ENCODE data around the gene KLF13.
A peak's percentile ranks its signal among the peaks of the same experiment; 100 is the strongest.

Gene KLF13

DNA sequence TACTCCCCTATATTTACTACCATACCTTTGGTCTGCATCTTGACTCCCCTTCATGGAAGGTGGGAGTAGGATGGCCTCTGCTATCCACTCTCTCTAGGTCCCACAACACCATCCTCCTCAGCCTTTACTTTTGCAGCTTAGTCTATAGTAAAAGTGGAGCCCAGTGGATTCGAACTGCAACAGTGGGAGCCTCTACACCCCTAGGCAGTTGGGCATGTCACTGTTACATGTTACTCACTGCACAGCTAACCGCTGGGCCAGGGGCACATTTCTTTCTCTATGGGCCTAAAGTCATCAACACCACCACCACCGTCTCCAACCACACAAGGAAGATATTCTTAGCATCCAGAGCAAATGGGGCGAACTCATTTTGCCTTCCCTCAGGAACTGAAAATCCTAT, 62.9 kb downstream of the KLF13 start:
- DNase-seq = no peak

DNA sequence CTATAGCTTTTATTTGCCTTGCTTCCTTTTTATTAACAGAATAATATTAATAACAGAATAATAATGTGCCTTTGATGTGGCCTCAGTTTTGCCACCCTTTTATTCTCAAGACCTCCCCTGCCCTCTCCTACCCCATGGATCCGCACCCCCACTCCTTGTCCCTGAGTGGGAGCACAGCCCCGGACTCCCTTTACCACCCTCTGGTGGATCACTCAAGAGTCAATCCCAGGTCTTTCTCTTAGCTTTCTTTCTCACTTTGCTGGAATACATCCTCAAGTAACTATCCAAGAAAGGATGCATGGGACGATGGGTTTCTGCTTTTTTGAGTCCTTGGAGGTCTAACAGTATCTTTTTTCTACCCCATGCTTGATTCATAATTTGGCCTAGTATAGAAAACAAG, 63.4 kb downstream of the KLF13 start:
- no peak for DNase-seq

DNA sequence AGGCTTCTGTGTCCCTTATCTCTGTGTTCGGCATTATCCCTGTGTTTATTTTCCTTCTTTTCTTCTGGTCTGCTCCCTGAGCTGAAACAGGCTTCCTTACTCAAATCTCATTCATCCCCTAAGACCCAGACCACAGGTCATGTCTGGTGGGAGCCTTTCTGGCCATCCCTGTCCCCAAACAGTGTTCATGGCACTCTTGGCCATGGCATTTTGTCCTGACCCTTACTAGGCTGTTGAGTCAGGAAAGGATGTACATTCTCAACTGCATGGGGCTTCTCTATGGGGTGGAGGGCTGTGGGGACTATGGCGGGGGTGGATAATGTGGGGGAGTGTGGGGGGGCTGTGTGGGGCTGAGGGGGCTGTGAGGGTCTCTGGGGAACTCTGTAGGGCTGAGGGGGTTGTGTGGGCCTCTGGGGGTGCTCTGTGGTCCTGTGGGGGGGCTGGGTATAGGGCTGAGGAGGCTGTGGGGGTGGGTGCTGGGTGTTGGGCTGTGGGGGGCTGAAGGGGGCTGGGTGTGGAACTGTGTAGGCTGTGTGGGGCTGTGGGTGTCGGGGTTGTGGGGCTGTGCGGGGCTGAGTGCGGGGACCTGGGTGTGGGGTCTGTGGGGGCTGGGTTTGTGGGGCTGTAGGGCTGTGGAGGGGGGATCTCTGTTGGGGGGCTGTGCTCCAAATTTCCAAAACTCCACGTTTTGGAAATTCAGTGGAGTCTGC, 64.3 kb downstream of the KLF13 start:
- no peak for DNase-seq

DNA sequence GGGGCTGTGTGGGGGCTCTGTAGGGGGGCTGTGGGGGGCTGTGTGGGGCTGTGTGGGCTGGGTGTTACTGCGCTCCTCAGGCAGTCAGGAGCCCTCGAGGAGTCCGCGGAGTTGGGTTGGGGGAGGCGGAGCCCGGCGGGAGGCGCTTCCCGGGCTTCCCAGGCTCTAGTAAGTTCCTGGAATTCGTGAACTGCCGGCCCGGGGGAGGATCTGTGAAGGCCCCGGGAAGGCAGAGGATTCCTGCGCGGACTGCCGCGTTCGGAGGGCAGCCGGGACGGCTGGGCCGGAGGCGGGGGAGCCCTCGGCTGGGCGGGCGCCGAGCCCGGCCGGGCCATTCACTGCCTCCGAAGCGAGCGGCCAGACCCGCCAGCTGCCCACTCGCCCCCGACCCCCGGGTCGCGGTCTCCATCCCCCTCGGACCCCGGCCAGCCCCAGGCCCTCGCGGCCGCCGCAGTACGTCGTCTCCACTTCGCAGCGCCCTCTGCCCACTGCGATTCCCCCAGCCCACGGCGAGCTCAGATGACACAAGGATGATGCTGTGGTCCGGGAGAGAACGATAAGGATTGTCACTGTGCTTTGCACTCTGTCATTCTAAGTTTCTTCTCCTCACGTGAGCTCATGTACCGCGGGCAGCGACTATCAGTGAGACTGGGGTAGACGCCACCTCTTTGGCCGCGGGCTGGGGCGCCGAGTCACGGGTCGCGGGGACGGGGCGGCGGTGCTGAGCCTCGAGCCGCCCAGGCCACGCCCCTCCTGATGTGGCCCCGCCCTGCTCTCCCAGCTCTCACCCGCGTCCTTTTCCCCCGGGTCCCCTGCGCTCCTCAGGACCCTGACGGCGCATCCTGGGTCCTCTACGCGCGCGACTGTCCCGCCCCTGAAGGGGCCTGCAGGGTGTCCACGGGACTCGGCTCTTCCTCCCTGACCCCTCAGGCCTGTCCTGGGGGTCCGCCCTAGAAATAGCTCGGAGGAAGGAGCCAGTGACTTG, 65.3 kb downstream of the KLF13 start:
- peak; percentile 93 for DNase-seq

DNA sequence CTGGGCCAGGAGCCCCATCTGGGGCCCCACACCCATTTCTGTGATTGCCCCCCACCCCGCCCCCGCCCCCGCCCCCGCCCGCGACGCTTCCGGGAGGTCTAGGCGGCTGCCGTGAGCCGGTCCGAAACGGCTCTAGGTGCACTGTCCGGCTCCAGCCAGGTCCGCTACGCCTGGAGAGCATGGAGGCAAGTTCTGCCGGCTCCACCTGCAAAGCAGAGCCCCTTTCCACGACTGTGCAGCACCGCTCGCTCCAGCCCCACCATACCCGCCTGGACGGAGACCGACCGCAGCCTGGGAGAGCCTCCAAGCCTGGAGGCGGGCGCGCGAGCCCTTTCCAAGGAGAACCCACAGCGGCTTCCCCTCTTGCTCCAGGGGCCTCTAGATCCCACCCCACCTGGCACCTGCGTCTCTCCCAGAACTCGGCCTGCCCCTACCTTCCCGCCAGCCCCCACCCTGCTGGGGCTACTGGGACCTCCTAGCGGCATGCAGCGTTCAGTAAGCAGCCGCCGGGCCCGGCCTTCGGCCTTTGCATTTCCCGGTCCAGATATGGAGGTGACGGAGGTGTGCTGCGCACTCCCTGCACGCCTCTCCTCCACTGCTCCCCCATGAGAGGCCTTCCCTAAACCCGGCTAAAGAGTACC, 66.2 kb downstream of the KLF13 start:
- peak; percentile 37 for DNase-seq

DNA sequence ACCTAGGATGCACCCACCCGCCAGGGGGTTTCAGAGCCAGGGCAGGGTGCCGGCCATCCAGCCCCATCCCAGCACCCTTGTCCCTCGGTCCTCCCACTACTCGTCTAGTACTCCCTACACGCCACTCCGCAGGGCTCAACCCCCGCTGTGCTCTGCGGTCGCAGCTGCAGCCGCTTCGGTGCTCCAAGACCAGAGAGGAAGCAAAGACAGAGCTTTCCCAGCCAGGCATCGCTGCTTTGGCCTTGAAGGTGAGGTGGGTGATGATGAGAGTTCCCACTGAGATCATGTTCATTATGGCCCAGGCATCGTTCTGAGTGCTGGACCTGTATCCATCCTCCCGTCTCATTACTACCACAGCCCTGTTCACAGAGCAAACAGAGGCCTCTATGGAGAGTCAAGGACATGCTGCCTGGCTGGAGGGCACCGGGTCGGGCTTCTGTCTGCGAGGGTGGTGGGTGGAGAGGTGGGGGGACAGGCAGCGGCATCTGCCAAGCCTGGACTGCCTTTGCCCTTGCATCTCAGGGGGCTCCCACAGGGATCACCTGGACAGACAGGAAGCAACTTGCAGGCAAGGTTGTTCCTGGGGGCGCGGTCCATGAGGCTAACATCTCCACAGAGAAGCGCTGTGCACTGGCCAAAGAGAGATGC, 66.9 kb downstream of the KLF13 start:
- DNase-seq = peak; percentile 38

DNA sequence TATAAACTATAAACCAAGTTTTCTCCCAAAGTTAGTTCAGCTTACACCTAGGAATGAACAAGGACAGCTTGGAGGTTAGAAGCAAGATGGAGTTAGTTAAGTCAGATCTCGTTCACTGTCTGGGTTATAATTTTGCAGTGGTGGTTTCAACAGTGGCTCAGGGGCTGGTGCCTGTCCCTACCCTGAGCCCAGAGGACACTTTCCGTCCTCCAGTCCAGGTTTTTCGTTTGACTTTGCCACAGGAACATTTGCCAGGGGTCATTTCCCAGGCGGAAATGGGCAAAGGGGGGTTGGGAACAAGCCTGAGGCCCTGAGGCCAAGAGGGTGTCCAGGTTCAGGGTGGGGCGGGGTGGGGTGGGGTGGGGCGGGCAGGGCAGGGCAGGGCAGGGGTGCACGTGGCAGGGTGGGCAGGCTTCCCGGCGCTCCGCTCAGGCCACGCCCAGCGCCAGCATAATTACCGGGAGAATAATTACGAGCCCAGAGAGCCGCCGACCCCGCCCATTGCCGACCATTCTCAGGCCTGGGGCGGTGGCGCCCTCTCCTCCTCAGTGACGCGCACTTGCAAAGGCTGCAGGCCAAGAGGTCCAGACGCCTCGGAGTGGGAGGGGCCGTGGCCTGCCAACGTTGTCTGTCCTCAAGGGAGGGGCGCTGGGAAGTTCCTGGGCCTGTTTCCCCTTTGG, 70.4 kb downstream of the KLF13 start:
- no peak for DNase-seq

DNA sequence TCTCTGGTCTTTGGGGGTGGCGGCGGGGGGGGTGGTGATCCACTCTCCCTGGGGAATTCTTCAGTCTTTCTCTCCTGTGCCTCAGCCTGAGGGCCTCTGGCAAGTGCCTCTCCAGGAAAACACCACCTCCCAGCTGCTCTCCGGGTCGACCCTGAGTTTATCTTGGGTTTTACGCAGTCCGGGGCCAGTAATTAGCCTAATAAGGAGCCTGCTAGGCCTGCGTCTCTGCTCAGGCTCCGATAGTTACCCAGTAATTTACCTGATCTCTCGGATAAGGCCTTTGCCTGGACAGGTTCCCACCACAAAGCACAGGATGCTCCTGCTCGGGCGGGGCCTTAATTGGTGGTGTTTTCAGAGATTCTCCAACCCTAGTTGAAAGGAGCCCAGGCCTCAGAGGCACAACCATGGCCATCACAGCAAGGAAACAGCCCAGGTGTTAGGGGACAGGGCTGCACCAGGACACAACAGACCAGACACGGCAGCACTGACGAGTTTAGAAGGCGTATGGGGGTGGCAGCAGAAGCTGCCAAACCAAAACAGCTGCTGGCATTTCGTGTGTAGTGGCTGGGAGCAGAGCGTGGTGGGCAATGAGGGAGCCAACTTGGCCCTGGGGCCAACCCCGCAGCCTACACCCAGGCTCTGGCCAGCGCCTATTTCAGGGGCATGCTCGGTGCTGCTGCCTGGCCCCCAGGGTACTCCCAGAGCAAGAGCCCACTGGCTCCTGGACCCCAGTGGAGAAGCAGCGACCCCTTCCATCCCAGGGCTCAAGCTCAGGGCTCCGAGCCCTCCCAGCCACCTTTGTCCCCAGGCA, 71.4 kb downstream of the KLF13 start:
- DNase-seq = no peak

DNA sequence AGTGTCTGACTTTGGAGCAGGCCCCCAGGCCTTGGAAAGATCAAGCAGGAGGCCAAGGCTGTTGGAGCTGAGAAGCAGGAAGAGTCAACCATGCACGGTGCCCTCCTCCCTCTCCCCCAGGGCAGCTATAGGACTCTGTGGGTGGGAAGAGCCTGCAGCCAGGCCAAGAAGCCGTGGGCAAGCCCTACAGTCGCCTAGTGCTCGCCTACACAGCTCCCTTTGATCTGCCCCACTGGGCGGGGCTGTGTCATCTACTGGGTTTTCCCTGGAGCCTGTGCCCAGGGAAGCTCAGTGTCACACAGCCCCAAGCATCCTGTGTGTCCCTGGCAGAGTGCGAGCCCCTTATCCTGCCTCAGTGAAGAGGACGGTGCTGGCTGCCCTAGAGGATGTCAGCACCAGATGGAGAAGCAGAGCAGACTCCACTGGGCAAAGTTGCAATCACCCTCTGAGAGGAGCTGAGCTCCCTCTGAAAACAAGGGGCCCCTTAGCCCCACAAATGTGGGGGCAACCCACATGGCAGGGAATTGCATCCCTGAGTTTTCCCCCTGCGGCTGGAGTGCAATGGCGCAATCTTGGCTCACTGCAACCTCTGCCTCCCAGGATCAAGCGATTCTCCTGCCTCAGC, 72.2 kb downstream of the KLF13 start:
- DNase-seq = peak; percentile 34

DNA sequence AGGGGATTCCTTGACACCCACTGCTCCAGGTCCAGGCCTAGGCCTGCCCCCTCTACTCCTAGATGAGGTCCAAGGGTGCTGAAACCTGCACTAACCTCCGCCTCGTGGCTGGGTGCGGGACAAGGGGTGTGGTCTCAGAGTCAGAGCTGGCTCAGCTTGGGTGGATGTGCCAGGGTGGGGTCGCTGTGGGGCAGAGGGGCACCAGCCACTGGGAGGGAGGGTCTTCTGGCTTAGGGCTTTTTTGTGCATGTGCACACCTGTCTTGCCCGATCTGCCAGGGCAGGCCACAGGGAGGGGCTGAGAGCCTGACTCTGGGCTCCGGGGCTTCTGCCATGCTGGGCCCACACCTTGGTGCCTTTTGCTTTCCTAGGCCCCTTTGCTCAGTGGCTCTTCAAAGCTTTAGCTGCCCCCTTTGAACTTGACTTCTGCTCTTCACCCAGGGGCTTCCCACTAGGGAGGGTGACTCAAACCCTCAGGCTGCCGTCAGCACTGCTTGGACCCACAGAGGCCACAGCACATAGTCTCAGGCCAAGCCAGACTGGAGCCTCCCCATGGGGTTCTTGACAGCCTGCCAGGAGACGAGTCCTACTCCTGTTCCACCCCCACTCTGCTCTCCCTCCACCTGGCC, 73.0 kb downstream of the KLF13 start:
- DNase-seq = no peak

DNA sequence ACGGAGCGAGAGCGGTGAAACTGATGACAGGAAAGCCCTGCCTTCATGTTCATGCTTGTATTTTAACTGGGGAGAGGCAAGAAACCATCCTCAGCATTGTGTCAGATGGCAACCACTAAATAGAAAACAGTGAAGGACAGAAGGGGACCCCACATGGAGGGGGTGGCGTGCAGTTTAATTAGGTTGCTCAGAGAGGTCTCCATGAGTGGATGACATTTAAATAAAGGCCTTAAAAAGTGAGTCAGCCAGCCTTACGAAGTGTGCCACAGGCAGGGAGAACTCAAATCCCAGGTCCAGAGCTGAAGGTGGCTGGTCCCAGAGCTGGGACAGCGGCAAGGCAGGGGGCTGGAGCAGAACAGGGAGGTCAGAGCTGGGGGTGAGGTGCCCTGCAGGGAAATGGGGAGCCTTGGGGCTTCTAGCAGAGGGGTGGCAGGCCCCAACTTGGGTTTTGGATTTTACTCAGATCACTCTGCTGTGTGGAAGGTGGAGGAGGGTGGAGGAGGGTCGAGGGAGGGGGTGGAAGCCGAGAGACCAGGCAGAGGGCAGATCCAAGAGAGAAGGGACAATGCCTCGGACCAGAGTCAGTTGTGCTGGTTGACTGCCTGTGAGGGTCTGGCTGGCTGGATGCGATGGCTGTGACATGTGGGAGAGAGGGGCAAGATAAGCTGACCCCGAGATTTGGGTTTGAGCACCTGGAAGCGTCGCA, 73.7 kb downstream of the KLF13 start:
- DNase-seq = no peak

DNA sequence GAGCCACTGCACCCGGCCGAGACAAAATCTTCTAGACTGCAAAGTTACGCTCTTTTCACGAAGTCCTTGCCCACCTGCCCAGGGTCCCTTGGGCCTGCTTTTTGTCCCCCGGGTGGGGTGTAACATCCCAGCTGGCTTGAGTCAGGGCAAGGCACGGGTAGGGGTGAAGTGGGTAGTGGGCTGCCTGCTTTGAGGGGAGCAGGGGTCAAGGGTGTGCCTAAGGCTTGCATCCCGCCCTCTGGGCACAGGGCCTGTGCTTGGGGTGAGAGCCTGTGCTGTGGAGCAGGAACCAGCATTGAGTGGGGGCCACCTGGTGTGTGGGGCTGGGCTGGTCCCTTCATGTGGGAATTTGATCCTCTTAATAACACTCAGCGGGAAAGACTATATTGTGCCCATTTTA, 74.6 kb downstream of the KLF13 start:
- DNase-seq = no peak

DNA sequence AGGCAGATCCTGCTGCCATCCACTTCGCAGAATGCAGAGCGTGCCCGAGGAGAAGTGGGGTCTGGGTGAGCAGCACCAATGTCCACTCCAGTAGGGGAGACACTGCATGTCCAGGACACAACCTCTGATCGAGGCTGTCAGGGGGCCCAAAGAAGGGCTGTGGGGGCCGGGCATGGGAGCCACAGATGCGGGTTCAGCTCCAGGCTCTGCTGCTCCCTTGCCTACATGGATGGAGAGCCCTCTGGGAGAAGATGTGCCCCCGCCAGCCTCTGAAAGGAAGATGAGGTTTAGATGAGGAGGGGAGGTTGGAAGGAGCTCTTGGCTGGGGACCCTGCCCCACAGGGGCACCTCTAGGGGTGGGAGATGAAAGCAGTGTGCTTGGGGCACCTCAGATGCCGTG, 75.4 kb downstream of the KLF13 start:
- no peak for DNase-seq

DNA sequence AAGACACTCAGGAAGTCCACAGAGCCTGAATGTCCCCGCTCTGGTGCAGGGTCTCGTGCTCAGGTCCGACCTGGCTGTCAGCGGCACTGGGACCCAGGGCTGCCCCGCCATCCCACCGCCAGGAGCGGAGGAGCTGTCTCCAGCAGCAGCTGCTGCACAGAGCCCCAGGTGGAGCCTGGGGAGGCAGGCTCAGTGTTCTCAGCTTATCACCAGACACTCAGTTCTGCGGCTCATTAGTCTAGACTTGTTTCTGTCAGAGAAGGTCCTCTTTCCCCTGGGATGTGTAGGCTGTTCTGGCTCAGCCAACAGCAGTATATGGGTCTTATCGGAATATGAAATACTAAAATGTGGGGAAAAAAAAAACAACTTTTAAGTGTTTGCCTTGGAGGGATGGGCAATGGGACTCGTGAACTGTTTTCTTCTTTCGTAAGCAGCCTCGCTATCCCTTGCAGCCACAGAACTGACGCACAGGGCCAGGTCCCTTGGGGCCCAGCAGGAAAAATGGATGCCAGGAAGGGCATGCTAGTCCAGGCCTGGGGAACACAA, 75.9 kb downstream of the KLF13 start:
- DNase-seq = no peak

DNA sequence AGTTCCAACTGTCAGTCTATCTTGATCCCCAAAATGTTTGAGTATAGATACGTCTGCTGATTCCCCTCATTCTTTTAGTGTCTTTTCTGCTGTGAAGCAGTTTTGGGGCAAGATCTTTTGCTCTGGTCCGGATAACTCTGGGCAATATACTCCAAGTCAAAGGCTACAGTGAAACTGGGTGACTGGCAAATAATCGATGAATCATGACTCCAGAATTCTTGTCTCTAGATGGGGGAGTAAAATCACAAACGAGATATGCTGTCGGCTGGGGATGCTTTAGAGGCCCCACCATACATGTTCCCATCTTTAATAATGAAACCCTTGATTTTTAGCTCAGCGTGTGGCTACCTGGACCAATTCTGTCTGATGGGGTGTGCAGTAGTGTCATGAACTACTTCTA, 76.5 kb downstream of the KLF13 start:
- no peak for DNase-seq

DNA sequence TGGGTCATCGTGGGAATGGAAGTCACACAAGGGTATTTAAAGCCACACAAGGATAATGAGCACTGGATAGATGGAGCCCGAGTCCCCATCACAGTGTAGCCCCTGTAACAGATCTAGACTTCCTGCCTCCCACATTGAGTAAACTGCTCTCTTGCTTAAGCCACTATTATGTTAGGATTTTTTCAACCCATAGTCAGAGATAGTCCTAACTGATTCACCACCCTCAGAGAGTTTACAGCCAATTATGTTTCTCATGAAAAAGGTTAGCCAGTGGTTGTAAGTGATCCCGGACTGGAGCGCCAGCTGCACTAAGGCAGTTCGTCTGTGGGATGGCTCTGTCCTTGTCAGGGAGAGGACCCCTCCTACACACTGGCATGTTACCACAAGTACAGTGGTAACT, 77.0 kb downstream of the KLF13 start:
- no peak for DNase-seq

DNA sequence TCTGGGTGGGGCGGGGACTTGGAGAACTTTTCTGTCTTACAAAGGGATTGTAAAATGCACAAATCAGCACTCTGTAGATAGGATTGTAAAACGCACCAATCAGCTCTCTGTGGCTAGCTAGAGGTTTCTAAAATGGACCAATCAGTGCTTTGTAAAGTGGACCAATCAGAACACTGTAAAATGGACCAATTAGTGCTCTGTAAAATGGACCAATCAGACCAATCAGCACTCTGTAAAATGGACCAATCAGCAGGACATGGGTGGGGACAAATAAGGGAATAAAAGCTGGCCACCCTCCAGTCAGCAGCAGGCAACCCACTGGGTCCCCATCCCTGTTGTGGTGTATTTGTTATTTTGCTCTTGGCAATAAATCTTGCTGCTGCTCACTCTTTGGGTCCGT, 77.7 kb downstream of the KLF13 start:
- DNase-seq = no peak

DNA sequence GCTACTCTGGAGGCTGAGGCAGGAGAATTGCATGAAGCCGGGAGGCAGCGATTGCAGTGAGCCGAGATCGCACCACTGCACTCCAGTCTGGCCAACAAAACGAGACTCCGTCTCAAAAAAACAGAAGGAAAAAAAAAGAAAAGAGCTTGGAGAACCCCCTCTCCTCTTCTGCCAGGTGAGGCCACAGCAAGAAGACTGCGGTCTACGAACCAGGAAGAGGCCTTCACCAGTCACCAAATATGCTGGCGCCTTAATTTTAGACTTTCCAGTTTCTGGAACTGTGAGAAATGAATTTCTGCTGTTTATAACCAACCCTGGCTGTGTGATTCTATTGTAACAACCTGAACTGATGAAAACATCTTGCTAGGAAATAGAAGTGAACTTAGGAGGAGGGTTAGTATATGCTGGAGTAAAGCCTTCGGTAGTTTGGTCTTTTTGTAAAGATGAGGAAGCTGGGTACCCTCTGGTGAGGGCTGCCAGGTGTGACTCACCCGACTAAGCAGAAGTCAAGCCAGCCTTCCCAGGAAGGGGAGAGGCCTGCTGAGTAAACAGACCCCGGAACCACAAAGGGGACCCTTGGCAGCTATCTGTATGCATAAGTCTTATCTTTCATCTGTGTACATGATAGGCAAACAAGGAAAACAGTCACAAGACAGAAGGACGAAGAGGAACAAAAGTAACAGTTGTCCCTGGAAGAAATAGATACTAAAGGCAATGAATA, 78.7 kb downstream of the KLF13 start:
- DNase-seq = peak; percentile 67

DNA sequence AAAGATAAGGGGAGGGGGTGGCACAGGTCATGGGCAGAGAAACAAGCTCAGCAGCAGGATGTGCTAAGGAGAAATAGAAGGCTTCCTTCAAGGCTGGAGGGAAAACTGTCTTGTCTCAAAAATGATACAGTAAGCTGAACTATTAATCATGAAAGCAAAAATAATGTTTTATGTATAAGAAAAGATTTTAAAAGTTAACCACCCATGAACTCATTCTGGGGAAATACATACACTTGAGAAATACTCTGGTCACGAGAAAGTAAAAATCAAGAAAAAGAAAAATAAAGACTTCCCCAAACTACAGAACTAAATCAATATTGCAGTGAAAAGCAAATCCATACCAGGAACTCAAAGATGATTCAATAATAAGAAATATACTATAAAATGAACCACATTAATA, 80.7 kb downstream of the KLF13 start:
- DNase-seq = no peak
